SU-DHL-6 (cell line): ENCODE measurements around the gene AMN.

Source experiments
- H2AFZ ChIP-seq: fragments of 200-600 bp; sonication (generic); 2 replicates; pipeline ENCODE4 v1.6.1; 2014; ENCODE audit warnings: low read depth, mild to moderate bottlenecking, moderate library complexity, mixed read lengths, antibody characterized with exemption, low read length; ENCODE audit not compliant: severe bottlenecking
- H3F3A ChIP-seq: fragments of 200-600 bp; shearing (Covaris generic); 2 replicates; pipeline ENCODE4 v1.6.0; 2016; ENCODE audit warnings: antibody characterized with exemption, mild to moderate bottlenecking; ENCODE audit not compliant: insufficient read depth
- H3K27ac ChIP-seq: fragments of 200-600 bp; sonication (generic); 2 replicates; pipeline ENCODE4 v1.5.1; 2016; ENCODE audit warnings: low read depth, mild to moderate bottlenecking, low read length, moderate library complexity, mixed read lengths
- H3K27me3 ChIP-seq: fragments of 200-600 bp; sonication (generic), shearing (Covaris generic); 2 replicates; pipeline ENCODE4 v1.6.0; 2014; ENCODE audit warnings: mild to moderate bottlenecking, low read length
- H3K36me3 ChIP-seq: fragments of 200-600 bp; sonication (generic); 2 replicates; pipeline ENCODE4 v1.6.1; 2014; ENCODE audit warnings: mild to moderate bottlenecking, low read length, mixed read lengths
- H3K4me2 ChIP-seq: fragments of 300-600, 200-600 bp; shearing (Covaris generic), sonication (generic); 2 replicates; pipeline ENCODE4 v1.6.0; 2014; ENCODE audit warnings: low read length, low read depth, mild to moderate bottlenecking; ENCODE audit not compliant: poor library complexity, severe bottlenecking
- H3K4me3 ChIP-seq: fragments of 200-600 bp; sonication (generic); 2 replicates; pipeline ENCODE4 v1.5.1; 2014; ENCODE audit warnings: antibody characterized with exemption, low read length, mild to moderate bottlenecking, mixed read lengths; ENCODE audit not compliant: insufficient read depth, poor library complexity, severe bottlenecking
- H3K79me2 ChIP-seq: fragments of 200-600 bp; sonication (generic); 2 replicates; pipeline ENCODE4 v1.6.1; 2014; ENCODE audit warnings: mild to moderate bottlenecking, low read length, moderate library complexity; ENCODE audit not compliant: insufficient read depth
- H3K9ac ChIP-seq: fragments of 200-600 bp; sonication (generic); 2 replicates; pipeline ENCODE4 v1.7.0; 2014; ENCODE audit warnings: mild to moderate bottlenecking, low read length
- H3K9me2 ChIP-seq: fragments of 200-600 bp; sonication (generic); replicated peaks from 2 replicates; pipeline ENCODE4 v1.6.1; 2014; ENCODE audit warnings: low read length; ENCODE audit not compliant: insufficient read depth
- H3K9me3 ChIP-seq: fragments of 200-600 bp; sonication (generic); 2 replicates; pipeline ENCODE4 v1.6.1; 2014; ENCODE audit warnings: low read length, mixed read lengths; ENCODE audit not compliant: insufficient read depth
- H4K20me1 ChIP-seq: fragments of 200-600 bp; sonication (generic); 2 replicates; pipeline ENCODE4 v1.6.1; 2014; ENCODE audit warnings: low read depth, mild to moderate bottlenecking, antibody characterized with exemption, low read length, moderate library complexity, mixed read lengths
- CTCF ChIP-seq: fragments of 200-600 bp; sonication (generic); IDR thresholded peaks from one replicate; pipeline ENCODE4 v1.5.1; 2017; ENCODE audit warnings: antibody characterized with exemption, mild to moderate bottlenecking, low read length, moderate library complexity; ENCODE audit not compliant: insufficient read depth, poor library complexity, severe bottlenecking
- EZH2phosphoT487 ChIP-seq: fragments of 200-600 bp; sonication (generic), shearing (Covaris generic); conservative IDR thresholded peaks from 2 replicates; pipeline ENCODE4 v1.6.1; 2018; ENCODE audit warnings: mild to moderate bottlenecking, antibody characterized with exemption, low read length, moderate library complexity, mixed read lengths

AMN gene

GRCh38 chr14:102882226-102882906, 40.1 kb upstream of the AMN start:
- H3K36me3 ChIP-seq: no peaks in the 10 kb centered on the region
- H3K27ac ChIP-seq: no peak overlapping the region
- no peak overlapping the region for H2AFZ ChIP-seq
- H3K9me2 ChIP-seq: no peaks in the 10 kb centered on the region
- H3K4me2 ChIP-seq: no peak overlapping the region
- TF ChIP-seq EZH2phosphoT487 (no peak), CTCF (no peak)
- no peaks in the 10 kb centered on the region for H3K9me3 ChIP-seq
- H3F3A ChIP-seq: no peaks in the 10 kb centered on the region
- no peak overlapping the region for H3K4me3 ChIP-seq
- H4K20me1 ChIP-seq: no peaks in the 10 kb centered on the region
- H3K9ac ChIP-seq: no peak overlapping the region
- no peaks in the 10 kb centered on the region for H3K79me2 ChIP-seq
- H3K27me3 ChIP-seq: no peaks in the 10 kb centered on the region

GRCh38 chr14:102883089-102883541, 39.3 kb upstream of the AMN start:
- Histone ChIP-seq H3K27me3 (no peaks in the 10 kb centered on the region), H3K79me2 (no peaks in the 10 kb centered on the region), H3K9me2 (no peaks in the 10 kb centered on the region), H3K4me3 (no peak overlapping the region), H3F3A (no peaks in the 10 kb centered on the region), H3K9ac (no peak overlapping the region), H2AFZ (no peak overlapping the region), H4K20me1 (no peaks in the 10 kb centered on the region), H3K36me3 (no peaks in the 10 kb centered on the region), H3K9me3 (no peaks in the 10 kb centered on the region), H3K4me2 (no peak overlapping the region), H3K27ac (no peak overlapping the region)
- no peak for TF ChIP-seq CTCF
- TF ChIP-seq EZH2phosphoT487: no peak

DNA sequence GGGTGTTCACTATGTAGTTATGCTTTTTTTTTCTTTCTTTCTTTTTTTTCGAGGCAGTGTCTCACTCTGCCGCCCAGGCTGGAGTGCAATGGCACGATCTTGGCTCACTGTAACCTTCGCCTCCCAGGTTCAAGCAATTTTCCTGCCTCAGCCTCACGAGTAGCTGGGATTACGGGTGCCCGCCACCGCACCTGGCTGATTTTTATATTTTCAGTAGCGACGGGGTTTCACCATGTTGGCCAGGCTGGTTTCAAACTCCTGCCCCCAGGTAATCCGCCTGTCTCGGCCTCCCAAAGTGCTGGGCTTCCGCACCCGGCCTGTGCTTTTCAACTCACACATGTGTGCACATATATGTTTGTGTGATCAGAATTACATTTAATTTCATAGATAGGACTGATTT, 38.9 kb upstream of the AMN start:
- Histone ChIP-seq H3K79me2 (no peaks in the 10 kb centered on the region), H3K36me3 (no peaks in the 10 kb centered on the region), H2AFZ (no peak overlapping the region), H3F3A (no peaks in the 10 kb centered on the region), H3K9me2 (no peaks in the 10 kb centered on the region), H3K4me2 (no peak overlapping the region), H3K4me3 (no peak overlapping the region), H3K9ac (no peak overlapping the region), H3K27ac (no peak overlapping the region), H4K20me1 (no peaks in the 10 kb centered on the region), H3K9me3 (no peaks in the 10 kb centered on the region), H3K27me3 (no peaks in the 10 kb centered on the region)
- TF ChIP-seq CTCF (no peak), EZH2phosphoT487 (no peak)
